GM23338 (cell line): ENCODE measurements around the gene LRRC58. TPM values are rescaled to one million over a fixed set of nuclear protein-coding genes. Genes with fewer than 3 reads are reported as not detected.

Experiments
- ATAC-seq: fragments of 200-7000 bp; cut with Tn5 transposase; 3 replicates; pipeline ENCODE4 v1.9.1; 2020
- DNase-seq: peaks from one replicate; pipeline ENCODE4 v3.0.0-alpha.2; 2015; ENCODE audit warnings: low spot score
- H2AFZ ChIP-seq: fragments of 200-600 bp; sonication (generic); 2 replicates; pipeline ENCODE4 v1.8.0; 2016; ENCODE audit warnings: antibody characterized with exemption, mild to moderate bottlenecking, moderate library complexity
- H3F3A ChIP-seq: fragments of 200-600 bp; sonication (generic); replicated peaks from 2 replicates; pipeline ENCODE4 v1.8.0; 2017; ENCODE audit warnings: antibody characterized with exemption, mixed run types, low read depth
- H3K27ac ChIP-seq: fragments of 200-600 bp; sonication (generic); 2 replicates; pipeline ENCODE4 v1.6.1; 2016; ENCODE audit warnings: low read depth
- H3K27me3 ChIP-seq: fragments of 200-600 bp; sonication (generic); 2 replicates; pipeline ENCODE4 v1.8.0; 2016; ENCODE audit warnings: mild to moderate bottlenecking, mixed run types, moderate library complexity; ENCODE audit not compliant: insufficient read depth
- H3K36me3 ChIP-seq: fragments of 200-600 bp; sonication (generic); 2 replicates; pipeline ENCODE4 v1.8.0; 2016; ENCODE audit warnings: mild to moderate bottlenecking; ENCODE audit not compliant: insufficient read depth
- H3K4me1 ChIP-seq: fragments of 200-600 bp; sonication (generic); 2 replicates; pipeline ENCODE4 v1.8.0; 2016; ENCODE audit warnings: mild to moderate bottlenecking, moderate library complexity; ENCODE audit not compliant: insufficient read depth
- H3K4me2 ChIP-seq: fragments of 200-600 bp; sonication (generic); 2 replicates; pipeline ENCODE4 v1.7.1; 2017; ENCODE audit warnings: mixed run types
- H3K4me3 ChIP-seq: fragments of 200-600 bp; sonication (generic); 2 replicates; pipeline ENCODE4 v1.6.1; 2016; ENCODE audit warnings: mixed run types
- H3K79me2 ChIP-seq: fragments of 200-600 bp; sonication (generic); replicated peaks from 2 replicates; pipeline ENCODE4 v1.8.0; 2017; ENCODE audit warnings: mild to moderate bottlenecking; ENCODE audit not compliant: insufficient read depth
- H3K9me2 ChIP-seq: fragments of 200-600 bp; sonication (generic); 2 replicates; pipeline ENCODE4 v1.8.0; 2017; ENCODE audit not compliant: insufficient read depth
- H4K20me1 ChIP-seq: fragments of 200-600 bp; sonication (generic); replicated peaks from 2 replicates; pipeline ENCODE4 v1.8.0; 2017; ENCODE audit warnings: mild to moderate bottlenecking; ENCODE audit not compliant: insufficient read depth
- H3K27ac Mint-ChIP-seq: 2 replicates; pipeline ENCODE4 v1.8.0; 2020; ENCODE audit warnings: inconsistent platforms, mild to moderate bottlenecking, moderate library complexity, mixed read lengths
- H3K27me3 Mint-ChIP-seq: 3 replicates; pipeline ENCODE4 v1.8.0; 2022; ENCODE audit warnings: low read depth, mild to moderate bottlenecking, moderate library complexity, mixed read lengths, inconsistent platforms; ENCODE audit not compliant: insufficient read depth, poor library complexity
- H3K36me3 Mint-ChIP-seq: 3 replicates; pipeline ENCODE4 v1.8.0; 2021; ENCODE audit warnings: low read depth, mild to moderate bottlenecking, inconsistent platforms, moderate library complexity, mixed read lengths
- H3K4me1 Mint-ChIP-seq: 3 replicates; pipeline ENCODE4 v1.8.0; 2020; ENCODE audit warnings: mild to moderate bottlenecking, inconsistent platforms, mixed read lengths
- H3K4me3 Mint-ChIP-seq: 3 replicates; pipeline ENCODE4 v1.8.0; 2021; ENCODE audit warnings: moderate library complexity, mild to moderate bottlenecking, inconsistent platforms, mixed read lengths
- H3K9me3 Mint-ChIP-seq: 3 replicates; pipeline ENCODE4 v1.8.0; 2020; ENCODE audit warnings: moderate library complexity, mild to moderate bottlenecking, inconsistent platforms, mixed read lengths
- CREB1 ChIP-seq: fragments of 250-450 bp; sonication (Bioruptor Pico); IDR thresholded peaks from 2 replicates; pipeline ENCODE4 v1.5.0; 2020; ENCODE audit warnings: low read depth, mild to moderate bottlenecking, moderate library complexity
- CTCF ChIP-seq, 2 experiments: fragments of 200-600 bp in 1 of 2; sonication (generic) in 1 of 2; conservative IDR thresholded peaks; 2 replicates each; pipeline versions ENCODE4 v1.5.1 to v1.6.1; 2016 to 2017; ENCODE audit warnings: antibody characterized with exemption in 2 of 2, low read depth in 2 of 2, mild to moderate bottlenecking in 2 of 2, moderate library complexity in 1 of 2
- EZH2 ChIP-seq: fragments of 200-600 bp; sonication (generic); IDR thresholded peaks from one replicate; pipeline ENCODE4 v1.8.0; 2017; ENCODE audit warnings: antibody characterized with exemption, mild to moderate bottlenecking, low read depth; ENCODE audit not compliant: unreplicated experiment
- EZH2phosphoT487 ChIP-seq: fragments of 200-600 bp; sonication (generic); IDR thresholded peaks from one replicate; pipeline ENCODE4 v1.8.1; 2018; ENCODE audit warnings: antibody characterized with exemption; ENCODE audit not compliant: unreplicated experiment
- JUNB ChIP-seq: IDR thresholded peaks from one replicate; pipeline ENCODE4 v1.6.1; 2016; ENCODE audit warnings: antibody characterized with exemption; ENCODE audit not compliant: unreplicated experiment
- NANOG ChIP-seq: IDR thresholded peaks from 2 replicates; pipeline ENCODE4 v1.6.1; 2016; ENCODE audit warnings: antibody characterized with exemption, borderline replicate concordance
- ZNF114 ChIP-seq: fragments of 250-450 bp; sonication (Bioruptor Pico); IDR thresholded peaks from 2 replicates; pipeline ENCODE4 v1.5.0; 2020; ENCODE audit warnings: mild to moderate bottlenecking, moderate library complexity
- ZNF331 ChIP-seq: fragments of 250-450 bp; sonication (Bioruptor Pico); IDR thresholded peaks from 2 replicates; pipeline ENCODE4 v1.5.0; 2020; ENCODE audit warnings: low read depth, mild to moderate bottlenecking, moderate library complexity
- ZNF462 ChIP-seq: fragments of 250-450 bp; sonication (Bioruptor Pico); IDR thresholded peaks from 2 replicates; pipeline ENCODE4 v1.5.0; 2020; ENCODE audit warnings: mild to moderate bottlenecking, moderate library complexity
- polyA plus RNA-seq: library from polyadenylated mRNA; unstranded; fragments of >200 nt; fragmentation: Nextera tagmentation; extraction: Ambion mirVana; gene quantifications from 2 replicates; pipeline ENCODE4 v1.2.1, GENCODE V29; 2016
- total RNA-seq: library from RNA; depleted of rRNA; stranded (reverse); fragments of >200 nt; shearing (Covaris generic); gene quantifications from 2 replicates; pipeline ENCODE4 v1.2.3, GENCODE V29; 2014
- TF ChIP-seq, protein P1 (sequence below): IDR thresholded peaks from 2 replicates; pipeline ENCODE4 v1.6.1; 2016; ENCODE audit warnings: antibody characterized with exemption

Gene LRRC58
- total and polyA plus RNA-seq, 2 experiments from 2014 or later: 7.0 to 23.8 TPM

GRCh38 chr3:120302361-120302760 lies 46.8 kb downstream of the LRRC58 start:
- H3K4me2 ChIP-seq: no peak overlapping the region
- no peaks in the 10 kb centered on the region for H3K36me3 Mint-ChIP-seq
- H3K4me1 Mint-ChIP-seq: peaks cover 7% of the 10 kb centered on the region; the same call in 2 of the 3 replicates
- H3K9me2 ChIP-seq: no peaks in the 10 kb centered on the region
- no peak overlapping the region for H3K27ac ChIP-seq
- DNase-seq (no peak), ATAC-seq (no peak)
- no peaks in the 10 kb centered on the region; the same call in 1 of the 2 replicates for H4K20me1 ChIP-seq
- peak overlapping the region; percentile 95 for H2AFZ ChIP-seq
- H3F3A ChIP-seq: no peaks in the 10 kb centered on the region
- H3K27me3 ChIP-seq: no peaks in the 10 kb centered on the region
- no peaks in the 10 kb centered on the region for H3K4me1 ChIP-seq
- no peak overlapping the region for H3K4me3 ChIP-seq
- H3K4me3 Mint-ChIP-seq: no peak overlapping the region
- TF ChIP-seq CTCF (conservative IDR thresholded peaks at IDR 0.05; ENCODE audit: low read depth in 2 of 2) (no peak), NANOG (no peak), EZH2phosphoT487 (no peak), ZNF462 (no peak), ZNF331 (CRISPR knock-in tag) (no peak), ZNF114 (CRISPR knock-in tag) (no peak), CREB1 (CRISPR knock-in tag) (no peak), EZH2 (no peak), JUNB (no peak)
- TF ChIP-seq, protein P1, sequence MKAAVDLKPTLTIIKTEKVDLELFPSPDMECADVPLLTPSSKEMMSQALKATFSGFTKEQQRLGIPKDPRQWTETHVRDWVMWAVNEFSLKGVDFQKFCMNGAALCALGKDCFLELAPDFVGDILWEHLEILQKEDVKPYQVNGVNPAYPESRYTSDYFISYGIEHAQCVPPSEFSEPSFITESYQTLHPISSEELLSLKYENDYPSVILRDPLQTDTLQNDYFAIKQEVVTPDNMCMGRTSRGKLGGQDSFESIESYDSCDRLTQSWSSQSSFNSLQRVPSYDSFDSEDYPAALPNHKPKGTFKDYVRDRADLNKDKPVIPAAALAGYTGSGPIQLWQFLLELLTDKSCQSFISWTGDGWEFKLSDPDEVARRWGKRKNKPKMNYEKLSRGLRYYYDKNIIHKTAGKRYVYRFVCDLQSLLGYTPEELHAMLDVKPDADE: no peak
- peaks cover 3% of the 10 kb centered on the region for H3K27me3 Mint-ChIP-seq
- no peaks in the 10 kb centered on the region; the same call in 2 of the 3 replicates for H3K9me3 Mint-ChIP-seq
- no peaks in the 10 kb centered on the region for H3K79me2 ChIP-seq
- no peak overlapping the region for H3K27ac Mint-ChIP-seq
- H3K36me3 ChIP-seq: no peaks in the 10 kb centered on the region
